ENCODE measurements around the gene NSMF. TPM values are rescaled to one million over a fixed set of nuclear protein-coding genes. Genes with fewer than 3 reads are reported as not detected.

Gene NSMF
- total RNA-seq, 2 experiments from 2014 or later = 104 to 109 TPM

DNA sequence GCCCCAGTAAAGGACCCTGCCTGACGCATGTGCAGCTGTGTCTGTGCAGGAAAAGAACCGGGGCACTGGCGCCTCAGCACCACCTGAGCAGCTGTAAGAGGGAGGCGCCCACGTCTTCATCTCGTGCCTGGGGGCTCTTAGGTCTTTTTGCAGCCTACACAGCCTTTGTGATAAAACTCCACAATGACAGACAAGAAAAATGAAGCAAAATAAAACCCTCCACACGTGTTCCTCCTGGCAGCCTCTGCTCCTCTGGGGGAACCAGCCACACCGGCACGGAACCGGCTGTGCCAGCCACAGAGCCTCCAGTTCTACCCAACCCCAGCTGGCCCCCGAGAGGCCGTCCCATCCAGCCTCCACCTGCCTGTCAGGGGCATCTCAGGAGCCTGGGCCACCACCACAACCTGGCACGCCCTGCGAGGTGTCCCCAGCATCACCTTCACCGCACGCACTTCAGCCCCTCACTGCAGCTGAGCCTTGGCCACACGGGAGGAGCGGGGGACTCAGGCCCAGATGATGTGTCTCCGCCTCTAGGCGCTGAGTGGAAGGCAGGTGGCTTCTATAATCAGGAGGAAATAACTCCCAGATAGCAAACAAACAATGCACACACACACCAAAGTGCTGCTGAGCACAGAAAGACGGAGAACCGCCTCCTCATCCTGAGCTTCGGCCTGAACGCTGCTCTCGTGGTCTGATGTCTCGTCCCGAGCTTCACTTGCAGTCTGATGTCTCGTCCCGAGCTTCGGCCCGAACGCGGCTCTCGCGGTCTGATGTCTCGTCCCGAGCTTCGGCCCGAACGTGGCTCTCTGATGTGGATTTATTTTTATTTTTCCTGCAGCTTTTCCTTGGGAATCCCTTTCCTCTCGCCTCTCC is 28.6 kb upstream of the NSMF start:
- TF ChIP-seq, protein P1, sequence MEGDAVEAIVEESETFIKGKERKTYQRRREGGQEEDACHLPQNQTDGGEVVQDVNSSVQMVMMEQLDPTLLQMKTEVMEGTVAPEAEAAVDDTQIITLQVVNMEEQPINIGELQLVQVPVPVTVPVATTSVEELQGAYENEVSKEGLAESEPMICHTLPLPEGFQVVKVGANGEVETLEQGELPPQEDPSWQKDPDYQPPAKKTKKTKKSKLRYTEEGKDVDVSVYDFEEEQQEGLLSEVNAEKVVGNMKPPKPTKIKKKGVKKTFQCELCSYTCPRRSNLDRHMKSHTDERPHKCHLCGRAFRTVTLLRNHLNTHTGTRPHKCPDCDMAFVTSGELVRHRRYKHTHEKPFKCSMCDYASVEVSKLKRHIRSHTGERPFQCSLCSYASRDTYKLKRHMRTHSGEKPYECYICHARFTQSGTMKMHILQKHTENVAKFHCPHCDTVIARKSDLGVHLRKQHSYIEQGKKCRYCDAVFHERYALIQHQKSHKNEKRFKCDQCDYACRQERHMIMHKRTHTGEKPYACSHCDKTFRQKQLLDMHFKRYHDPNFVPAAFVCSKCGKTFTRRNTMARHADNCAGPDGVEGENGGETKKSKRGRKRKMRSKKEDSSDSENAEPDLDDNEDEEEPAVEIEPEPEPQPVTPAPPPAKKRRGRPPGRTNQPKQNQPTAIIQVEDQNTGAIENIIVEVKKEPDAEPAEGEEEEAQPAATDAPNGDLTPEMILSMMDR (IDR thresholded peaks at IDR 0.05) = no peak
- H3K4me3 ChIP-seq (ENCODE audit: low read length) = no peak overlapping the region
- H3K9me3 ChIP-seq (ENCODE audit: control insufficient read depth in 1 of 2, insufficient read depth in 1 of 2, low read length in 2 of 2) = no peaks in the 10 kb centered on the region
- H3K4me1 ChIP-seq (ENCODE audit: insufficient read depth, low read length) = no peaks in the 10 kb centered on the region
- no peak for DNase-seq
- ChIA-PET POLR2A (no interaction called here), CTCF (no interaction called here)
- no peaks in the 10 kb centered on the region for H3K36me3 Mint-ChIP-seq (ENCODE audit: low read depth)
- no peak for ATAC-seq (ENCODE audit: poor library complexity)
- H3K4me1 Mint-ChIP-seq (ENCODE audit: low read depth) = peaks cover 4% of the 10 kb centered on the region
- H3K4me3 Mint-ChIP-seq = no peak overlapping the region
- H3K27ac ChIP-seq (ENCODE audit: low read depth in 1 of 2, low read length in 2 of 2) = no peak overlapping the region
- no peaks in the 10 kb centered on the region for H3K9me3 Mint-ChIP-seq
- no peaks in the 10 kb centered on the region for H3K27me3 Mint-ChIP-seq
- intact Hi-C loops (cut with DNase I, micrococcal nuclease) = no loop called here
- H3K27ac Mint-ChIP-seq = no peak overlapping the region
- H3K36me3 ChIP-seq (ENCODE audit: insufficient read depth, low read length) = no peaks in the 10 kb centered on the region
- H3K27me3 ChIP-seq (ENCODE audit: control insufficient read depth in 1 of 2, insufficient read depth in 2 of 2, low read length in 2 of 2) = no peaks in the 10 kb centered on the region

DNA sequence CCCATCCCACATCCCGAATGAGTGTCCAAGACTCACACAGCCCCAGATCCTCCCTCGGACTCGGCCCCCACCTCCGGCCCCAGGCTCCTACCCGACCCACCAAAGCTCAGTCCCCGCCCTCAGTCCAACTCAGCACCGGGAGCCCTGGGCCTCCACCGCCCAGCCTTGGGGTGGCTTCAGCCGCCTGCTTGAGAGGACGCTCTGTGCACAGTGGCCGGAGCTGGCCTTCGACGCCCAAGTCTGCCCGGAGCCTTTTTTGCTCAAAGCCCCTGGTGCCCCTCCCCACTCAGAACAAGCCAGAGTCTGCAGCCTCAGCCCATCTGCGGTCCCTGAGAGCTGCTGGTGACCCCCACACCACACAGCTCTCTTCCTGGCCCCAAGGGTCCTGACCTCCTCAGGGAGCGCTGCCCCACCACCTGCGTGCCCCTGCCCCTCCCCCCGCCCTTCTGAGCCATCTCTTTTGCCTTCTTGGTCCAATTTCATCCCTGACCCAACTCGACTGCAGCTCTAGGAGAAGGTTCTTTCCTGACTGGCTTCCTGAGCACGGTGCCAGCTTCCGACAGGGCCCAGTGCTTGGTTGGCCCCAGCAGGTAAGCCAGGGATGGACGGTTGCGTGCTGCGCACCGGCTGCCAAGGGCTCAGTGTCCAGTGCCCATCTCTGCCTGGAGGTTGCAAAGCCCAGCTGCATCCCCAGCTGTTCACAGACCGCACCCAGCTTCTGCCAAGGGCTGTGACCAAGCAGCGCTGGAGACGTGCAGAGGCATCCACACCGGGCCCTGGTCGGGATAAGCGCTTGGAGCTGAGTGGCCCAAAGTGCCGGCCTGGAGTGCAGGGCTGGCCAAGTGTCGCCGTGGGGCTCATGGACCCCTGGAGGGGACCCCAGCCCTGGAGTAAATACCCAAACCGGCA is 27.7 kb upstream of the NSMF start:
- intact Hi-C loops (cut with DNase I, micrococcal nuclease) = no loop called here
- DNase-seq (no peak), ATAC-seq (ENCODE audit: poor library complexity) (no peak)
- Mint-ChIP-seq H3K27me3 (no peaks in the 10 kb centered on the region), H3K4me1 (ENCODE audit: low read depth) (peaks cover 9% of the 10 kb centered on the region), H3K4me3 (no peak overlapping the region), H3K36me3 (ENCODE audit: low read depth) (no peaks in the 10 kb centered on the region), H3K9me3 (no peaks in the 10 kb centered on the region), H3K27ac (no peak overlapping the region)
- Histone ChIP-seq H3K4me1 (ENCODE audit: insufficient read depth, low read length) (no peaks in the 10 kb centered on the region), H3K4me3 (ENCODE audit: low read length) (no peak overlapping the region), H3K27me3 (ENCODE audit: control insufficient read depth in 1 of 2, insufficient read depth in 2 of 2, low read length in 2 of 2) (no peaks in the 10 kb centered on the region), H3K9me3 (ENCODE audit: control insufficient read depth in 1 of 2, insufficient read depth in 1 of 2, low read length in 2 of 2) (no peaks in the 10 kb centered on the region), H3K36me3 (ENCODE audit: insufficient read depth, low read length) (no peaks in the 10 kb centered on the region), H3K27ac (ENCODE audit: low read depth in 1 of 2, low read length in 2 of 2) (no peak overlapping the region)
- ChIA-PET CTCF (no interaction called here), POLR2A (interaction anchor here (0.6 kb wide), 1 partner anchor 1525 kb away, joined by 3 read pairs; the partner anchor contains the start of gene UBAC1)
- TF ChIP-seq, protein P1 (IDR thresholded peaks at IDR 0.05) = no peak

DNA sequence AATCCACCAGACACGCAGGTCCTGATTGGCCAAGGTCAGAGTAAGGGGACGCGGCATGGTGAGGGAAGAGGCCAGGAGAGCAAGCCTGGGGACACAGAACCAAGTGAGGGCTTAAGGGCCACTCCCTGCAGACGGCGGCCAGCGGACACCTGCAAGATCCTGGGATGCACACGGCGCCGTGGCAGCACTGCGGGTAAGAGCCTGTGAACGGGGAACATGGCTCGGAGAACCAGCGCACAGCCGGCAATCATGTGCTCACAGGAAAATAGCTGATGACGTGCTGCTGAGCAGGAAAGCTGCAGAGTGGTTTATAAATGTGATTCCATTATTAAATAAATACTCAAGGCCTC is 27.0 kb upstream of the NSMF start:
- Mint-ChIP-seq H3K36me3 (ENCODE audit: low read depth) (no peaks in the 10 kb centered on the region), H3K27ac (no peak overlapping the region), H3K9me3 (no peaks in the 10 kb centered on the region), H3K27me3 (no peaks in the 10 kb centered on the region), H3K4me3 (no peak overlapping the region), H3K4me1 (ENCODE audit: low read depth) (peaks cover 10% of the 10 kb centered on the region)
- POLR2A ChIA-PET = interaction anchor here (0.6 kb wide), 1 partner anchor 1525 kb away, joined by 3 read pairs; the partner anchor contains the start of gene UBAC1
- intact Hi-C loops (cut with DNase I, micrococcal nuclease) = no loop called here
- Histone ChIP-seq H3K9me3 (ENCODE audit: control insufficient read depth in 1 of 2, insufficient read depth in 1 of 2, low read length in 2 of 2) (no peaks in the 10 kb centered on the region), H3K27ac (ENCODE audit: low read depth in 1 of 2, low read length in 2 of 2) (no peak overlapping the region), H3K27me3 (ENCODE audit: control insufficient read depth in 1 of 2, insufficient read depth in 2 of 2, low read length in 2 of 2) (no peaks in the 10 kb centered on the region), H3K4me1 (ENCODE audit: insufficient read depth, low read length) (no peaks in the 10 kb centered on the region), H3K36me3 (ENCODE audit: insufficient read depth, low read length) (no peaks in the 10 kb centered on the region), H3K4me3 (ENCODE audit: low read length) (no peak overlapping the region)
- ATAC-seq (ENCODE audit: poor library complexity) = no peak
- CTCF ChIA-PET = no interaction called here
- TF ChIP-seq, protein P1 (IDR thresholded peaks at IDR 0.05) = no peak
- DNase-seq = no peak
